K562 (cell line): ENCODE measurements around the gene TPSAB1. TPM values are rescaled to one million over a fixed set of nuclear protein-coding genes. Genes with fewer than 3 reads are reported as not detected.
"Not testable (repeated sequence)": the region's sequence is repeated elsewhere in the genome, so short reads cannot be mapped to it uniquely, and the experiment has no call there.

Experiments used
- ATAC-seq: fragments of 200-7000 bp; cut with Tn5 transposase; 3 replicates; pipeline ENCODE4 v1.9.1; 2020; ENCODE audit warnings: moderate library complexity
- BruUV-seq: library from RNA; stranded (reverse); fragments of 400-500 nt; replicated peaks from 2 replicates; lab custom pipeline; 2021; lab: Mats Ljungman, UMichigan
- CTCF ChIA-PET: fragments of 300-600 bp; formaldehyde crosslinking; extraction: SDS; loops from one replicate; lab custom pipeline; 2021; ENCODE audit warnings: low intra/inter-chr PET ratio; lab: Yijun Ruan, JAX
- POLR2A ChIA-PET: fragments of 300-600, 350-650 bp; sonication (Branson Sonifier 250); formaldehyde crosslinking; extraction: SDS; loops from one replicate; lab custom pipeline; 2021; ENCODE audit warnings: antibody characterized with exemption, inconsistent platforms; lab: Yijun Ruan, JAX
- DNase-seq, 4 experiments: peaks; one replicate each; pipeline versions ENCODE4 v3.0.0 to v3.0.0-alpha.2; 2011 to 2018; ENCODE audit warnings: low spot score in 3 of 4, mixed read lengths in 3 of 4; ENCODE audit errors: extremely low read depth in 1 of 4
- FAIRE-seq: peaks from 2 replicates; lab custom pipeline; 2011; peaks lifted over from hg19 to GRCh38; lab: Jason Lieb, UNC
- H2AFZ ChIP-seq: 2 replicates; pipeline ENCODE4 v1.6.0; 2011; ENCODE audit warnings: low read depth, low read length, control low read depth, inconsistent platforms
- H3K27ac ChIP-seq: fragments of 200-600 bp; 3 replicates; pipeline ENCODE4 v1.8.0; 2011; ENCODE audit warnings: low read depth, mild to moderate bottlenecking, control low read depth, inconsistent platforms, low read length, moderate library complexity, mixed read lengths; ENCODE audit errors: extremely low read depth
- H3K27me3 ChIP-seq, 2 experiments: fragments of 300-600 bp in 1 of 2; 2 replicates in 1 of 2; 3 replicates in 1 of 2; pipeline versions ENCODE4 v1.6.0 to v1.8.0; 2011; ENCODE audit warnings: inconsistent platforms in 2 of 2, low read length in 2 of 2, mild to moderate bottlenecking in 1 of 2, mixed read lengths in 1 of 2, moderate library complexity in 1 of 2; ENCODE audit not compliant: control insufficient read depth in 2 of 2, insufficient read depth in 2 of 2
- H3K36me3 ChIP-seq: fragments of 300-600 bp; 3 replicates; pipeline ENCODE4 v1.8.0; 2011; ENCODE audit warnings: mild to moderate bottlenecking, low read length, inconsistent platforms; ENCODE audit not compliant: control insufficient read depth, insufficient read depth
- H3K4me1 ChIP-seq, 2 experiments: fragments of 200-600 bp in 1 of 2; replicated peaks in 1 of 2; 2 replicates in 1 of 2; 3 replicates in 1 of 2; pipeline versions ENCODE4 v1.5.1 to v1.8.0; 2011; ENCODE audit warnings: inconsistent platforms in 2 of 2, low read length in 2 of 2, mild to moderate bottlenecking in 1 of 2, mixed read lengths in 1 of 2, moderate library complexity in 1 of 2; ENCODE audit not compliant: control insufficient read depth in 2 of 2, insufficient read depth in 2 of 2
- H3K4me2 ChIP-seq: 2 replicates; pipeline ENCODE4 v1.6.1; 2011; ENCODE audit warnings: low read length, control low read depth, inconsistent platforms, mixed read lengths; ENCODE audit not compliant: insufficient read depth
- H3K4me3 ChIP-seq: fragments of 200-600 bp; sonication (generic), shearing (Covaris generic); 2 replicates; pipeline ENCODE4 v1.5.1; 2016; ENCODE audit warnings: control low read depth, inconsistent platforms
- H3K79me2 ChIP-seq: fragments of 200-600 bp; 3 replicates; pipeline ENCODE4 v1.8.0; 2011; ENCODE audit warnings: low read length, inconsistent platforms; ENCODE audit not compliant: control insufficient read depth, insufficient read depth
- H3K9ac ChIP-seq, 2 experiments: 2 replicates each; pipeline versions ENCODE4 v1.6.0 to v1.6.1; 2011; ENCODE audit warnings: low read depth in 2 of 2, low read length in 2 of 2, control low read depth in 1 of 2, inconsistent platforms in 1 of 2, mild to moderate bottlenecking in 1 of 2, mixed read lengths in 1 of 2; ENCODE audit not compliant: insufficient read depth in 1 of 2
- H3K9me1 ChIP-seq: one replicate; pipeline ENCODE4 v1.6.0; 2011; ENCODE audit warnings: inconsistent platforms, mild to moderate bottlenecking, low read length, moderate library complexity; ENCODE audit not compliant: control insufficient read depth, insufficient read depth
- H3K9me3 ChIP-seq: replicated peaks from 2 replicates; pipeline ENCODE4 v1.5.1; 2011; ENCODE audit warnings: low read depth, low read length, inconsistent platforms; ENCODE audit not compliant: control insufficient read depth, insufficient read depth
- H4K20me1 ChIP-seq: replicated peaks from 2 replicates; pipeline ENCODE4 v1.6.1; 2011; ENCODE audit warnings: low read length, inconsistent platforms, mixed read lengths; ENCODE audit not compliant: control insufficient read depth, insufficient read depth
- ELF2 ChIP-seq: fragments of 250-450 bp; sonication (Bioruptor Pico); IDR thresholded peaks from 2 replicates; pipeline ENCODE4 v1.5.0; 2021; ENCODE audit warnings: mild to moderate bottlenecking
- FOXA1 ChIP-seq: fragments of 450-650 bp; IDR thresholded peaks from 2 replicates; pipeline ENCODE4 v1.6.1; 2016; ENCODE audit warnings: mild to moderate bottlenecking, borderline replicate concordance
- GTF2F1 ChIP-seq: IDR thresholded peaks from 2 replicates; pipeline ENCODE4 v1.6.1; 2011; ENCODE audit warnings: low read depth, low read length, improper control_type of control experiment
- ZC3H11A ChIP-seq: IDR thresholded peaks from 2 replicates; pipeline ENCODE4 v1.6.1; 2012; ENCODE audit warnings: low read depth, low read length, improper control_type of control experiment
- ZNF121 ChIP-seq: sonication (generic); formaldehyde crosslinking; conservative IDR thresholded peaks from 2 replicates; pipeline ENCODE4 v1.8.0; 2022; ENCODE audit warnings: missing genetic modification reagents
- WGBS: fragments of 100-300 bp; shearing (Covaris generic); methylation state at CpG from one replicate; pipeline ENCODE4 v1.1.6; 2016; ENCODE audit warnings: low coverage, mixed read lengths; ENCODE audit not compliant: insufficient coverage; ENCODE audit errors: missing lambda C conversion rate; 5-methylcytosine and 5-hydroxymethylcytosine counted together
- in situ Hi-C: fragments of 300-500 bp; cut with MboI; formaldehyde crosslinking; loops from 4 replicates; pipeline ENCODE4 v1.15.0; 2018; ENCODE audit warnings: inconsistent platforms, mixed read lengths
- intact Hi-C: fragments of 100-400 bp; cut with micrococcal nuclease; formaldehyde crosslinking; loops from 2 replicates; pipeline ENCODE4 v1.14.2; 2022
- polyA plus RNA-seq, 8 experiments: library from polyadenylated mRNA; depleted of rRNA in 4 of 8; stranded (reverse) in 5 of 8; unstranded in 3 of 8; fragments of >200 nt; fragmentation: Nextera tagmentation in 2 of 8; fragmentation: Illumina TruSeq in 1 of 8; extraction: Ambion mirVana in 2 of 8; extraction: Trizol in 1 of 8; gene quantifications; 2 replicates each; pipeline versions ENCODE4 v1.2.1 to v1.2.3, GENCODE V29; 2011 to 2014; ENCODE audit warnings: inconsistent platforms in 1 of 8, missing spikeins in 1 of 8
- total RNA-seq, 7 experiments: library from RNA; depleted of rRNA in 6 of 7; stranded (reverse); fragments of >200 nt in 6 of 7; fragmentation: Illumina TruSeq in 2 of 7; extraction: Trizol in 2 of 7; gene quantifications; 2 replicates each; pipeline versions ENCODE4 v1.2.1 to v1.2.3, GENCODE V29; 2011 to 2021; ENCODE audit warnings: low replicate concordance in 1 of 7
- TF ChIP-seq, protein P1 (sequence below): fragments of 450-650 bp; formaldehyde crosslinking; IDR thresholded peaks from 2 replicates; pipeline ENCODE4 v1.4.0; 2022; ENCODE audit warnings: missing genetic modification characterization
- TF ChIP-seq, protein P2 (sequence below), 3 experiments: fragments of 200-800 bp in 1 of 3; sonication (Bioruptor generic) in 1 of 3; sonication (generic) in 1 of 3; formaldehyde crosslinking in 1 of 3; IDR thresholded peaks; 2 replicates each; pipeline versions ENCODE4 v1.6.1 to v1.8.0; 2016 to 2022; ENCODE audit warnings: mild to moderate bottlenecking in 2 of 3, missing compliant biosample characterization in 2 of 3, missing genetic modification characterization in 2 of 3, missing genetic modification reagents in 1 of 3
- TF ChIP-seq, protein P3 (sequence below): sonication (generic); formaldehyde crosslinking; IDR thresholded peaks from 2 replicates; pipeline ENCODE4 v1.8.0; 2022; ENCODE audit warnings: missing genetic modification reagents, mild to moderate bottlenecking, borderline replicate concordance
- TF ChIP-seq, protein P4 (sequence below): IDR thresholded peaks from 2 replicates; pipeline ENCODE4 v1.6.1; 2014; ENCODE audit warnings: antibody characterized with exemption

Gene TPSAB1
- total and polyA plus RNA-seq, 9 of the 15 experiments (the other 6 are each of a cell fraction or from before 2014, with no cell fraction given) = not detected

DNA sequence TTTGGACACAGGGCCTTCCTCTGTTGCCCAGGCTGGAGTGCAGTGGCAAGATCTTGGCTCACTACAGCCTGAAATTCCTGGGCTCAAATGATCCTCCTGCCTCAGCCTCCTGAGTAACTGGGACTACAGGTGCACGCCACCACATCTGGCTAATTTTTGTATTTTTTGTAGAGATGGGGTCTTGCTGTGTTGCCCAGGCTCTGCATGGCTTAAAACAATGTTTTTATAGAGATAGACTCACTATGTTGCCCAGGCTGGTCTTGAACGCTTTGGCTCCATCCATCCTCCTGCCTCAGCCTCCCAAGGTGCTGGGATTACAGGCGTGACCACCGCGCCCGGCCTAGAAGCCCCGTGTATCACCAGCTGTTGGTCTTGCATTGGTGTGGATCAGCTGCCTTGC, 28.9 kb downstream of the TPSAB1 start:
- POLR2A ChIA-PET = interaction anchor here (1.4 kb wide), 1 partner anchor 8 kb away, joined by 3 read pairs; no protein-coding TSS in a partner anchor

DNA sequence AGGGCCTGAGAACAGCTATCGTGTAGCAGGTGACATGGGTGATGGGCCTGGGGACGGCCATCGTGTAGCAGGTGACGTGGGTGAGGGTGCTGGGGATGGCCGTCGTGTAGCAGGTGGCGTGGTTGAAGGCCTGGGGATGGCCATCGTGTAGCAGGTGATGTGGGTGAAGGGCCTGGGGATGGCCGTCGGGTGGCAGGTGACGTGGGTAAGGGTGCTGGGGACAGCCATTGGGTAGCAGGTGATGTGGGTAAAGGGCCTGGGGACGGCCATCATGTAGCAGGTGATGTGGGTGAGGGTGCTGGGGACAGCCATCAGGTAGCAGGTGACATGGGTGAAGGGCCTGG, 30.8 kb downstream of the TPSAB1 start:
- no peaks in the 10 kb centered on the region for H3K79me2 ChIP-seq
- no peak overlapping the region for H3K4me2 ChIP-seq
- no TSS peak for BruUV-seq
- FAIRE-seq = no peak
- H3K27ac ChIP-seq = no peak overlapping the region
- intact Hi-C loops = no loop called here
- no peaks in the 10 kb centered on the region for H3K9me1 ChIP-seq
- 26% methylated on average over 12 of the region's 12 CpGs for WGBS
- H3K4me3 ChIP-seq = no peak overlapping the region
- H3K27me3 ChIP-seq = peaks cover 0 to 16% of the 10 kb centered on the region in 2 experiments; a peak in 3 of 5 replicates
- ATAC-seq = no peak
- in situ Hi-C loops = no loop called here
- H3K36me3 ChIP-seq = no peaks in the 10 kb centered on the region
- H3K9me3 ChIP-seq = no peaks in the 10 kb centered on the region
- peaks cover 3 to 27% of the 10 kb centered on the region in 2 experiments; a peak in 3 of 5 replicates for H3K4me1 ChIP-seq
- H4K20me1 ChIP-seq = no peaks in the 10 kb centered on the region
- H3K9ac ChIP-seq = peak overlapping the region in 1 of 2 experiments; percentile 58; a peak in 2 of 4 replicates
- POLR2A ChIA-PET = interaction anchor here (0.5 kb wide), 1 partner anchor 634 kb away, joined by 3 read pairs; no protein-coding TSS in a partner anchor
- CTCF ChIA-PET = interaction anchor here (0.7 kb wide), 1 partner anchor 73 kb away, joined by 3 read pairs; no protein-coding TSS in a partner anchor
- no peak overlapping the region for H2AFZ ChIP-seq
- no peak for DNase-seq
- TF ChIP-seq, protein P1, sequence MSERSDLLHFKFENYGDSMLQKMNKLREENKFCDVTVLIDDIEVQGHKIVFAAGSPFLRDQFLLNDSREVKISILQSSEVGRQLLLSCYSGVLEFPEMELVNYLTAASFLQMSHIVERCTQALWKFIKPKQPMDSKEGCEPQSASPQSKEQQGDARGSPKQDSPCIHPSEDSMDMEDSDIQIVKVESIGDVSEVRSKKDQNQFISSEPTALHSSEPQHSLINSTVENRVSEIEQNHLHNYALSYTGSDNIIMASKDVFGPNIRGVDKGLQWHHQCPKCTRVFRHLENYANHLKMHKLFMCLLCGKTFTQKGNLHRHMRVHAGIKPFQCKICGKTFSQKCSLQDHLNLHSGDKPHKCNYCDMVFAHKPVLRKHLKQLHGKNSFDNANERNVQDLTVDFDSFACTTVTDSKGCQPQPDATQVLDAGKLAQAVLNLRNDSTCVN = no peak
- TF ChIP-seq ZC3H11A (no peak), ELF2 (CRISPR knock-in tag) (no peak), GTF2F1 (no peak), FOXA1 (no peak)
- TF ChIP-seq, protein P2, sequence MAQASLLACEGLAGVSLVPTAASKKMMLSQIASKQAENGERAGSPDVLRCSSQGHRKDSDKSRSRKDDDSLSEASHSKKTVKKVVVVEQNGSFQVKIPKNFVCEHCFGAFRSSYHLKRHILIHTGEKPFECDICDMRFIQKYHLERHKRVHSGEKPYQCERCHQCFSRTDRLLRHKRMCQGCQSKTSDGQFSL (CRISPR knock-in tag; IDR thresholded peaks at IDR 0.05) = no peak
- TF ChIP-seq, protein P2 (tag; IDR thresholded peaks at IDR 0.05) = no peak
- TF ChIP-seq, protein P3, sequence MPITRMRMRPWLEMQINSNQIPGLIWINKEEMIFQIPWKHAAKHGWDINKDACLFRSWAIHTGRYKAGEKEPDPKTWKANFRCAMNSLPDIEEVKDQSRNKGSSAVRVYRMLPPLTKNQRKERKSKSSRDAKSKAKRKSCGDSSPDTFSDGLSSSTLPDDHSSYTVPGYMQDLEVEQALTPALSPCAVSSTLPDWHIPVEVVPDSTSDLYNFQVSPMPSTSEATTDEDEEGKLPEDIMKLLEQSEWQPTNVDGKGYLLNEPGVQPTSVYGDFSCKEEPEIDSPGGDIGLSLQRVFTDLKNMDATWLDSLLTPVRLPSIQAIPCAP (CRISPR knock-in tag) = no peak
- TF ChIP-seq, protein P4, sequence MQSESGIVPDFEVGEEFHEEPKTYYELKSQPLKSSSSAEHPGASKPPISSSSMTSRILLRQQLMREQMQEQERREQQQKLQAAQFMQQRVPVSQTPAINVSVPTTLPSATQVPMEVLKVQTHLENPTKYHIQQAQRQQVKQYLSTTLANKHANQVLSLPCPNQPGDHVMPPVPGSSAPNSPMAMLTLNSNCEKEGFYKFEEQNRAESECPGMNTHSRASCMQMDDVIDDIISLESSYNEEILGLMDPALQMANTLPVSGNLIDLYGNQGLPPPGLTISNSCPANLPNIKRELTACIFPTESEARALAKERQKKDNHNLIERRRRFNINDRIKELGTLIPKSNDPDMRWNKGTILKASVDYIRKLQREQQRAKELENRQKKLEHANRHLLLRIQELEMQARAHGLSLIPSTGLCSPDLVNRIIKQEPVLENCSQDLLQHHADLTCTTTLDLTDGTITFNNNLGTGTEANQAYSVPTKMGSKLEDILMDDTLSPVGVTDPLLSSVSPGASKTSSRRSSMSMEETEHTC = no peak

More for the DNA sequence above, 28.9 kb downstream of the TPSAB1 start:
- intact Hi-C loops, ATAC-seq, FAIRE-seq, H3K4me3 ChIP-seq: not testable (repeated sequence)
- Histone ChIP-seq H3K4me1 (peaks cover 3 to 21% of the 10 kb centered on the region in 2 experiments; a peak in 3 of 5 replicates), H2AFZ (peak overlapping the region; percentile 81; the same call in 1 of the 2 replicates)
- peak; percentile 91 for TF ChIP-seq ZNF121 (CRISPR knock-in tag)
- TF ChIP-seq, all 486 proteins: peak for 1; not testable (repeated sequence) for 485
- BruUV-seq, H3K9me3 ChIP-seq, DNase-seq, H4K20me1 ChIP-seq, H3K9ac ChIP-seq, H3K36me3 ChIP-seq, H3K9me1 ChIP-seq, H3K79me2 ChIP-seq, H3K4me2 ChIP-seq, in situ Hi-C loops, CTCF ChIA-PET, H3K27ac ChIP-seq: not testable (repeated sequence)
- H3K27me3 ChIP-seq = peaks cover 2 to 12% of the 10 kb centered on the region in 2 experiments; a peak in 3 of 5 replicates
- WGBS = 66% methylated on average over 7 of the region's 7 CpGs
